Measurements from ENCODE around the gene MRPS33. TPM values are rescaled to one million over a fixed set of nuclear protein-coding genes. Genes with fewer than 3 reads are reported as not detected.
"Not testable (repeated sequence)": the region's sequence is repeated elsewhere in the genome, so short reads cannot be mapped to it uniquely, and the experiment has no call there.

The MRPS33 gene
- total and polyA plus RNA-seq, 2 of the 8 experiments (the other 6 are each of a cell fraction or from before 2014, with no cell fraction given), result 22.9 to 62.6 TPM

DNA sequence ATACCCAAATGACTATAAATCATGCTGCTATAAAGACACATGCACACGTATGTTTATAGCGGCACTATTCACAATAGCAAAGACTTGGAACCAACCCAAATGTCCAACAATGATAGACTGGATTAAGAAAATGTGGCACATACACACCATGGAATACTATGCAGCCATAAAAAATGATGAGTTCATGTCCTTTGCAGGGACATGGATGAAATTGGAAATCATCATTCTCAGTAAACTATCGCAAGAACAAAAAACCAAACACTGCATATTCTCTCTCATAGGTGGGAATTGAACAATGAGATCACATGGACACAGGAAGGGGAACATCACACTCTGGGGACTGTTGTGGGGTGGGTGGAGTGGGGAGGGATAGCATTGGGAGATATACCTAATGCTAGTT lies 23.3 kb upstream of the MRPS33 start:
- H3K56ac ChIP-seq (replicated peaks; ENCODE audit: insufficient read length, low read depth, low read length); H2BK120ac ChIP-seq (replicated peaks; ENCODE audit: low read depth, low read length); H2BK15ac ChIP-seq (ENCODE audit: low read length); H3K9me3 ChIP-seq (ENCODE audit: insufficient read depth in 2 of 2, low read depth in 1 of 2, low read length in 1 of 2); POLR2A ChIA-PET (ENCODE audit: partially characterized antibody); H2AK5ac ChIP-seq (ENCODE audit: low read depth, low read length); H3K4ac ChIP-seq (replicated peaks; ENCODE audit: insufficient read length, low read depth, low read length); H4K8ac ChIP-seq (ENCODE audit: extremely low read depth, insufficient read depth, low read length); H2BK20ac ChIP-seq (ENCODE audit: low read length); H3K4me3 ChIP-seq (ENCODE audit: extremely low read depth in 1 of 4, insufficient read depth in 2 of 4, low read depth in 3 of 4, low read length in 4 of 4); H3K23ac ChIP-seq (ENCODE audit: insufficient read length); H3K79me1 ChIP-seq (ENCODE audit: low read depth, low read length); H3K79me2 ChIP-seq (ENCODE audit: control insufficient read depth in 1 of 2, insufficient read depth in 2 of 2, low read length in 2 of 2); H4K5ac ChIP-seq (ENCODE audit: insufficient read length, low read depth, low read length); H3K4me1 ChIP-seq (replicated peaks in 1 of 4; ENCODE audit: control insufficient read depth in 3 of 4, insufficient read depth in 4 of 4, low read length in 3 of 4); FAIRE-seq; H3K4me2 ChIP-seq (ENCODE audit: insufficient read depth in 1 of 2, low read depth in 2 of 2, low read length in 2 of 2); DNase-seq (ENCODE audit: low read depth in 1 of 2, low spot score in 2 of 2); H3K14ac ChIP-seq (ENCODE audit: insufficient read length); H2BK5ac ChIP-seq (ENCODE audit: low read depth, low read length); H3K18ac ChIP-seq (ENCODE audit: extremely low read depth, low read length); H4K91ac ChIP-seq (replicated peaks; ENCODE audit: insufficient read length, low read length); CTCF ChIA-PET (ENCODE audit: partially characterized antibody); H3K23me2 ChIP-seq (ENCODE audit: low read depth, low read length); H3K9ac ChIP-seq (replicated peaks in 1 of 4; ENCODE audit: extremely low read depth in 1 of 4, low read depth in 3 of 4, low read length in 3 of 4); H3K27me3 ChIP-seq (replicated peaks in 1 of 4; ENCODE audit: control insufficient read depth in 3 of 4, extremely low read depth in 1 of 4, insufficient read depth in 3 of 4, low read length in 3 of 4); H2AFZ ChIP-seq (ENCODE audit: low read length); H3K36me3 ChIP-seq (ENCODE audit: control insufficient read depth in 2 of 4, insufficient read depth in 4 of 4, low read length in 3 of 4); H2BK12ac ChIP-seq (ENCODE audit: low read depth, low read length); H3K27ac ChIP-seq (ENCODE audit: low read depth, low read length); H4K20me1 ChIP-seq (replicated peaks in 1 of 2; ENCODE audit: control insufficient read depth in 1 of 2, insufficient read depth in 2 of 2, low read length in 2 of 2): not testable (repeated sequence)
- 96% methylated on average over 2 of the region's 3 CpGs; no CpG with 5 or more reads in 1 of the 2 experiments for WGBS, 2 experiments (ENCODE audit: extremely low coverage in 1 of 2, insufficient coverage in 1 of 2, insufficient read length in 1 of 2, insufficient replicate concordance in 2 of 2, low coverage in 1 of 2, low lambda C conversion rate in 2 of 2, missing lambda C conversion rate in 1 of 2)

All from H1 (cell line).